Measurements from ENCODE around the gene PWWP3B. TPM values are rescaled to one million over a fixed set of nuclear protein-coding genes. Genes with fewer than 3 reads are reported as not detected.
"Not testable (repeated sequence)": the region's sequence is repeated elsewhere in the genome, so short reads cannot be mapped to it uniquely, and the experiment has no call there.

PWWP3B gene
- not detected for total RNA-seq

DNA sequence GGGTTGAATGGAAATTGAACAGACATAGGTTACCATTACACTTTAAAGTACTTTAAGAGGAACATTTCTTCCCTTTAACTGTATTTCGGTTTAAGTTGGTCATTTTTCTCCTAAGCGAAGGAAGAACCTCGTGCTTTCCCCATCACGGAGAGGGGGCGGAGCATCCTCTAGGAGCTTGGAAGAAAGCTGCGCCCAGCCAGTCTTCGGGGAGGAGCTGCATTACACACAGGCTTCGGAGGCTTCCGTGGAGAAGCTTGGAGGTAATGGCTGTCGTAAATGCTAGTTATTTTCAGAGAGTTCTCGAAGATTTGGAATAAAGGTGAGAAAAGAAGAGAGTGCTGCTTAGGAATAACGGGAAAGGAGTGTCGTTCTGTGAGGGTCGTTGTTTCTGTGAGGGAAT lies at the start of gene PWWP3B:
TSS of gene PWWP3B (plus strand) at position 199 of the 400 bp plus-strand sequence. CDS start 37,128 bp downstream, outside the sequence.
- H3K27me3 ChIP-seq (ENCODE audit: insufficient read depth, low read length) = no peaks in the 10 kb centered on the region
- no peaks in the 10 kb centered on the region for H3K9me3 ChIP-seq (ENCODE audit: low read depth, low read length)
- no peak within 1 kb of the TSS for H3K4me3 ChIP-seq (ENCODE audit: low read length)
- H3K4me1 ChIP-seq (ENCODE audit: insufficient read depth, low read length) = no peaks in the 10 kb centered on the region

GRCh38 chrX:106139048-106139447 lies 29.1 kb upstream of the PWWP3B start:
- H3K27me3 ChIP-seq (ENCODE audit: insufficient read depth, low read length) = no peaks in the 10 kb centered on the region
- H3K9me3 ChIP-seq (ENCODE audit: low read depth, low read length) = no peaks in the 10 kb centered on the region
- H3K4me1 ChIP-seq (ENCODE audit: insufficient read depth, low read length) = no peaks in the 10 kb centered on the region
- no peak overlapping the region for H3K4me3 ChIP-seq (ENCODE audit: low read length)

- Histone ChIP-seq H3K9me3 (ENCODE audit: low read depth, low read length) (no peaks in the 10 kb centered on the region), H3K4me3 (ENCODE audit: low read length) (no peak overlapping the region), H3K4me1 (ENCODE audit: insufficient read depth, low read length) (no peaks in the 10 kb centered on the region), H3K27me3 (ENCODE audit: insufficient read depth, low read length) (no peaks in the 10 kb centered on the region)
Measured at GRCh38 chrX:106144755-106145639, 23.1 kb upstream of the PWWP3B start.

DNA sequence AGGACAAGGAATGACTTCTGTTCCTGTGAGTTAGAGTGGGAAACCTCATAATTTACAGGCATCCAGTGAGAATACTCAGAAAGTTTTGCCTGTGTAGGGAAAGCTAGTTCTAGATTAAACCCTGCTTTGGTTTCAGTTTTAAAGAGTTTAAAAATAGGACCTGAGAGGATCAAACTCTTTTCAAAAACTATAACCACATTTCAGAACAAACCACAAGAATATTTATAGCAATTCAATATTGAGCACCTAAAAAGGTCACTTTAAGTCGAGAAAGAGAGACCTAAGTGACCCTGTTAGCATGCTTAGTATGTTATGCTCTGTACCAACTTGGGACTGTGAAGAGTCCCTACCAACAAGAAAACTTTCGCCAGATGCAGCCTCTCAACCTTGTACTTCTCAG lies 17.4 kb upstream of the PWWP3B start:
- H3K4me1 ChIP-seq (ENCODE audit: insufficient read depth, low read length) = no peaks in the 10 kb centered on the region
- no peaks in the 10 kb centered on the region for H3K27me3 ChIP-seq (ENCODE audit: insufficient read depth, low read length)
- no peaks in the 10 kb centered on the region for H3K9me3 ChIP-seq (ENCODE audit: low read depth, low read length)
- no peak overlapping the region for H3K4me3 ChIP-seq (ENCODE audit: low read length)

DNA sequence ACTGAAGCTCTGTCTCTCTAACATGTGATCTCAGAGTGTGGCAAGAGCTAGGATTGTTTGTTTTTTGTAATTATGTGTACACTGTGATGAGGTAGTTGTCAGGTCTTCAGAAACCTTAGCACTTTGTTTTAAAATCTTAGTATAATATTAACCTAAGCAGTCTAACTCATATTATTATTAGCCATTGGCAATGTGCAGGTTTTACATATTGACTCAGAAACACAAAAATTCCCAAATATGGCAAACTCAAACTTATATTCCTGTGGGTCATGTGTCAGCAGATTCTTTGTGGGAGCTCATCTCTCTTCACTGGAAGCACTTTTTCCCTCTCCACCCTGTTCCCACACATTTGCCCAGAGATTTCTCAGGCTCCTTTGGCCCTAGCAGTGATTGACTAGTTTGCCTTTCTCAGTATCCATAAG lies 8.2 kb upstream of the PWWP3B start:
- Histone ChIP-seq H3K27me3 (ENCODE audit: insufficient read depth, low read length) (no peaks in the 10 kb centered on the region), H3K9me3 (ENCODE audit: low read depth, low read length) (no peaks in the 10 kb centered on the region), H3K4me1 (ENCODE audit: insufficient read depth, low read length) (no peaks in the 10 kb centered on the region), H3K4me3 (ENCODE audit: low read length) (no peak overlapping the region)

- Histone ChIP-seq H3K27me3 (ENCODE audit: insufficient read depth, low read length) (no peaks in the 10 kb centered on the region), H3K4me1 (ENCODE audit: insufficient read depth, low read length) (no peaks in the 10 kb centered on the region), H3K4me3 (ENCODE audit: low read length) (no peak overlapping the region), H3K9me3 (ENCODE audit: low read depth, low read length) (no peaks in the 10 kb centered on the region)
Measured at GRCh38 chrX:106170318-106170717, 2.2 kb downstream of the PWWP3B start.

- Histone ChIP-seq H3K4me1 (ENCODE audit: insufficient read depth, low read length) (no peaks in the 10 kb centered on the region), H3K4me3 (ENCODE audit: low read length) (no peak overlapping the region), H3K27me3 (ENCODE audit: insufficient read depth, low read length) (no peaks in the 10 kb centered on the region), H3K9me3 (ENCODE audit: low read depth, low read length) (no peaks in the 10 kb centered on the region)
Measured at GRCh38 chrX:106171293-106171820, 3.3 kb downstream of the PWWP3B start.

DNA sequence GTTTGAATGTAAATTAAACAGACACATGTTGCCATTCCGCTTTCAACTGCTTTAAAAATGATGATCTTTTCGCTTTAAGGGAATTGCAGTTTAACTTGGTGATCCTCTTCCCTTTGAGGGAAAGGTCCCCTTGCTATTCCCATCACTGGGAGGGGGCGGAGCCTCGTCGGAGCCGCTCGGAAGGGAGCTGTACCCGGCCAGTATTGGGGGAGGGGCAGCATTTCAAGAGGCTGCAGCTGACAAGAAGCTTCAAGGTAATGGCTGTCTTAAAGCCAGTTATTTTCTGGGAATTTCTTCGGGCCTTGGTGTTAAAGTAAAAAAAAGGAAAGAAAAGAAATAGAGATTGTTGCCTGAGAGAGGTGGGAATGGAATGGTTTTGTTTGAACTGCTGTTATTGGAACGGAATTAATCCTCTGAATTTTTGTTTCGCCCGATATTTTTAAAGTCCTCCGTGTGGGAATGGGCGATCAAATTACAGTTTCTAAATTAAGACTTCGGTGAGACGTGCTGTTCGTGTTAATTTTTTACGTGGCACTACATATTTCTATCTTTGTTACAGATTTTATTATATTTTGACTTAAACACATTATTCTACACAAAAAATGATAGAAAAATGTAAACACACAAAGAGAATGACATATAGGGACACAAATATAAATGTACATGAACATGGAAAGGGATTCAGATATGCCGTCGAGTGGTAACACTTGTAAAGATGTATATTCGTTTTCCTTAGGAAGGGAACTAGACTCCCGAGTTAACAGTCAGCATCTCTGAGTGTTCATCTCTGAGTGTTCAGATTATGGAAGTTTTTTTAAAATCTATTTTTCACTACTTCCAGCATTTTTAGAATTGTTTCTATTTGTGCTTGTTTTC lies 9.2 kb downstream of the PWWP3B start:
- H3K4me1 ChIP-seq (ENCODE audit: insufficient read depth, low read length) = no peaks in the 10 kb centered on the region
- H3K9me3 ChIP-seq (ENCODE audit: low read depth, low read length) = no peaks in the 10 kb centered on the region
- no peaks in the 10 kb centered on the region for H3K27me3 ChIP-seq (ENCODE audit: insufficient read depth, low read length)
- no peak overlapping the region for H3K4me3 ChIP-seq (ENCODE audit: low read length)

- Histone ChIP-seq H3K4me3 (ENCODE audit: low read length) (no peak overlapping the region), H3K9me3 (ENCODE audit: low read depth, low read length) (no peaks in the 10 kb centered on the region), H3K4me1 (ENCODE audit: insufficient read depth, low read length) (no peaks in the 10 kb centered on the region), H3K27me3 (ENCODE audit: insufficient read depth, low read length) (no peaks in the 10 kb centered on the region)
Measured at GRCh38 chrX:106177982-106178321, 9.8 kb downstream of the PWWP3B start.

DNA sequence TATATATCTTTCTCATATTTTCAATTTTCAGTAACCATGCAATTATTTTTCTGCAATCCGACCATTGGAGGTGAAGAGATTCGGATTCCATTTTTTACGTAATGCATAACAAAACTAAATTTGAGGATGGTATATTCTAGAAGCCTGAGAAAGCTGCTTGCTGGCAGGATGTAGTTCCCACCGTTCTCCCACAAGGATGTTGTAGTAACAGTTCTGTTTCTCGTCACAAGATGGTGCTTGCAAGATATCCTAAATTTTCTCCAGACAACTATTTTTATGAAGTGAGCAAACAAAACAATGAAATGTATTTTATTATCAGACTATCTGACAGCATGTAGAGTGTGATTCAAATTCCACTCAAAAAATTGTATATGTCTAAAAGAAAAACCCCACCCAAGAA lies 10.7 kb downstream of the PWWP3B start:
- no peaks in the 10 kb centered on the region for H3K4me1 ChIP-seq (ENCODE audit: insufficient read depth, low read length)
- H3K4me3 ChIP-seq (ENCODE audit: low read length) = no peak overlapping the region
- H3K27me3 ChIP-seq (ENCODE audit: insufficient read depth, low read length) = no peaks in the 10 kb centered on the region
- H3K9me3 ChIP-seq (ENCODE audit: low read depth, low read length) = no peaks in the 10 kb centered on the region

GRCh38 chrX:106183685-106184084 lies 15.6 kb downstream of the PWWP3B start:
- not testable (repeated sequence) for H3K9me3 ChIP-seq (ENCODE audit: low read depth, low read length); H3K4me1 ChIP-seq (ENCODE audit: insufficient read depth, low read length); H3K27me3 ChIP-seq (ENCODE audit: insufficient read depth, low read length); H3K4me3 ChIP-seq (ENCODE audit: low read length)

GRCh38 chrX:106201502-106202178 lies 33.5 kb downstream of the PWWP3B start:
- H3K9me3 ChIP-seq (ENCODE audit: low read depth, low read length) = no peaks in the 10 kb centered on the region
- no peaks in the 10 kb centered on the region for H3K4me1 ChIP-seq (ENCODE audit: insufficient read depth, low read length)

GRCh38 chrX:106203315-106203714 lies 35.2 kb downstream of the PWWP3B start:
- no peaks in the 10 kb centered on the region for H3K9me3 ChIP-seq (ENCODE audit: low read depth, low read length)
- no peaks in the 10 kb centered on the region for H3K27me3 ChIP-seq (ENCODE audit: insufficient read depth, low read length)
- H3K4me3 ChIP-seq (ENCODE audit: low read length) = no peak overlapping the region

More at GRCh38 chrX:106201502-106202178, 33.5 kb downstream of the PWWP3B start:
- H3K4me3 ChIP-seq (ENCODE audit: low read length) = no peak overlapping the region
- H3K27me3 ChIP-seq (ENCODE audit: insufficient read depth, low read length) = no peaks in the 10 kb centered on the region

DNA sequence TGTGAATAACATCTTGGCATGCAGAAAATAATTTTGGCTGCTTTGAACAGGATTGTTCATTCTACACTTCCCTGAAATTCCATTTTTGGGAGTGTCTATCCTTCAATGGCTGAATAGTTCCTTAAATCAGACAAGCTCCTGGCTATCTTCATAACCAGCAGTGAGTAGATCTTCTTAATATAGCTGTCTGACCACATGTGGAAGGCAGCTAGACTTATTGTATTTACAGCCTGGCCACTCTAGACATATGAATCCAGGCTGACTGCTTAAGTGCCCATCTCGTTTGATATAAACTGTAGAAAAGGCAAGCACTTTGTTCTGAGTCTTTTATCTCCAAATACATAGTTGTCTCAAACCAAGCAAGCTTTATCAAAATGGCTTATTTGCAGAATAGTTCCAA lies 40.0 kb downstream of the PWWP3B start:
- Histone ChIP-seq H3K27me3 (ENCODE audit: insufficient read depth, low read length) (no peaks in the 10 kb centered on the region), H3K4me3 (ENCODE audit: low read length) (no peak overlapping the region), H3K9me3 (ENCODE audit: low read depth, low read length) (no peaks in the 10 kb centered on the region), H3K4me1 (ENCODE audit: insufficient read depth, low read length) (no peaks in the 10 kb centered on the region)

More at GRCh38 chrX:106203315-106203714, 35.2 kb downstream of the PWWP3B start:
- no peaks in the 10 kb centered on the region for H3K4me1 ChIP-seq (ENCODE audit: insufficient read depth, low read length)

All from mononuclear cell (primary cell).